Natural killer cell (primary cell): Measurements from ENCODE around the gene RELN. TPM values are rescaled to one million over a fixed set of nuclear protein-coding genes. Genes with fewer than 3 reads are reported as not detected.

Source experiments
- ATAC-seq, 3 donors: fragments of 150-1000 bp in 2 of 3; fragments of 200-7000 bp in 1 of 3; cut with Tn5 transposase; 1 replicate in 1 of 3; 2 replicates in 2 of 3; pipeline ENCODE4 v1.10.0; 2021; ENCODE audit warnings: mild to moderate bottlenecking in 2 of 3, moderate library complexity in 2 of 3
- DNase-seq, 2 donors: peaks; one replicate each; pipeline versions ENCODE4 v3.0.0 to v3.0.0-alpha.2; 2013 to 2021; ENCODE audit warnings: mixed read lengths in 1 of 2
- H3K27ac ChIP-seq: one replicate; pipeline ENCODE4 v1.5.1; 2013; ENCODE audit warnings: mild to moderate bottlenecking, low read length
- H3K27me3 ChIP-seq: one replicate; pipeline ENCODE4 v1.6.1; 2013; ENCODE audit warnings: low read length; ENCODE audit not compliant: control insufficient read depth, insufficient read depth
- H3K36me3 ChIP-seq: one replicate; pipeline ENCODE4 v1.6.1; 2013; ENCODE audit warnings: low read length; ENCODE audit not compliant: control insufficient read depth, insufficient read depth
- H3K4me1 ChIP-seq: one replicate; pipeline ENCODE4 v1.6.1; 2013; ENCODE audit warnings: low read length; ENCODE audit not compliant: control insufficient read depth, insufficient read depth
- H3K4me3 ChIP-seq: one replicate; pipeline ENCODE4 v1.5.1; 2013; ENCODE audit warnings: low read length
- H3K9me3 ChIP-seq: one replicate; pipeline ENCODE4 v1.6.1; 2013; ENCODE audit warnings: low read length; ENCODE audit not compliant: control insufficient read depth, insufficient read depth
- H3K27ac Mint-ChIP-seq, 2 donors: one replicate each; pipeline ENCODE4 v1.8.0; 2022; ENCODE audit warnings: mild to moderate bottlenecking in 2 of 2, mixed read lengths in 2 of 2, moderate library complexity in 1 of 2
- H3K27me3 Mint-ChIP-seq, 2 donors: one replicate each; pipeline ENCODE4 v1.8.0; 2022; ENCODE audit warnings: low read depth in 2 of 2, mixed read lengths in 2 of 2
- H3K36me3 Mint-ChIP-seq: one replicate; pipeline ENCODE4 v1.8.0; 2022; ENCODE audit warnings: mixed read lengths
- H3K4me1 Mint-ChIP-seq, 2 donors: one replicate each; pipeline ENCODE4 v1.8.0; 2022; ENCODE audit warnings: mixed read lengths in 2 of 2
- H3K4me3 Mint-ChIP-seq: one replicate; pipeline ENCODE4 v1.8.0; 2022; ENCODE audit warnings: mild to moderate bottlenecking, moderate library complexity, mixed read lengths
- H3K9me3 Mint-ChIP-seq, 2 donors: one replicate each; pipeline ENCODE4 v1.8.0; 2022; ENCODE audit warnings: mixed read lengths in 2 of 2
- WGBS: methylation state at CpG from one replicate; pipeline ENCODE4 v1.1.7; 2013; ENCODE audit warnings: missing lambda C conversion rate; ENCODE audit not compliant: insufficient coverage; 5-methylcytosine and 5-hydroxymethylcytosine counted together
- intact Hi-C: fragments of 100-400 bp; cut with micrococcal nuclease; formaldehyde crosslinking; loops from one replicate; pipeline ENCODE4 v1.14.2; 2022
- total RNA-seq, 4 donors: library from RNA; stranded (reverse); fragments of 120-200 nt in 1 of 4; gene quantifications; one replicate each; pipeline versions ENCODE4 v1.2.3 to v1.2.4, GENCODE V29; 2013 to 2022
- TF ChIP-seq, protein P1 (sequence below): fragments of 200-600 bp; IDR thresholded peaks from one replicate; pipeline ENCODE4 v1.8.0; 2022; ENCODE audit warnings: antibody characterized with exemption

The RELN gene
- total RNA-seq, 3 donors from 2014 or later (not counting 1 experiment from before 2014, with no cell fraction given) = not detected

DNA sequence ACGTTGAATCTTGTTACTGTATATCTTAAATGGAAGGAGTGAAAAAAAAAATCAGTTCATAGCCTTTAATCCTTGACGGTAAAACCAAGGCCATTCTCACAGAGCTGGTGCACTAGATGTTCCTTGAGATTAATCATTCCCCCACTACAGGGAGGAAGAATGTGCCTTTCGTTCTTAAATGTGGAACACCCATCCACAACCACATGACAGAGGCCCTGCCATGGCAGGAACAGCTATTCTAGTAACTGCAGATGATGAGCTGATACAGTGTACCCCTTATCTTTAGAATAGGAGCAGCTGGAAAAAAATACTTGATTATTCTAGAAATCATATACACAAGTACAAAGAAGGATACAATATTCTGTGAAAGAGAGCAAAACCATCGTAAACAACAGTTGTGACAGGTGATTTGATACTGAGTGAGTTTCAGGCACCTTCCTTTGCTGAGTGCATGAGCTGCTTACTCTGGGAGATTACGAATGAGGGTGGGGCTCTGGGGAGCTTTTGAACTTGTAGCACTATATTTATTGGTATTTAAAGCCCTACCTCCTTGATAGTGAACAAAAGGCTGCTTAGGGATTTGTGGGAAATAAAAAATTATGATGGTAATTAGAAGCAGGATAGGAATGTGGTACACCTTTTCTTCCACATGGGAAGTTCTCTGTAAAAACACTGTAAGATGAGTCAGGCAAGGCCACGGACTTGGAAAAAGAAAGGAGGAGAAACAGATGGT, 299.1 kb downstream of the RELN start:
- H3K9me3 ChIP-seq = no peaks in the 10 kb centered on the region
- DNase-seq = no peak
- no peaks in the 10 kb centered on the region for H3K27me3 ChIP-seq
- Mint-ChIP-seq H3K4me1 (no peaks in the 10 kb centered on the region), H3K4me3 (no peak overlapping the region), H3K36me3 (no peaks in the 10 kb centered on the region), H3K27me3 (no peaks in the 10 kb centered on the region), H3K9me3 (peaks cover 0 to 3% of the 10 kb centered on the region in 2 donors), H3K27ac (no peak overlapping the region)
- TF ChIP-seq, protein P1, sequence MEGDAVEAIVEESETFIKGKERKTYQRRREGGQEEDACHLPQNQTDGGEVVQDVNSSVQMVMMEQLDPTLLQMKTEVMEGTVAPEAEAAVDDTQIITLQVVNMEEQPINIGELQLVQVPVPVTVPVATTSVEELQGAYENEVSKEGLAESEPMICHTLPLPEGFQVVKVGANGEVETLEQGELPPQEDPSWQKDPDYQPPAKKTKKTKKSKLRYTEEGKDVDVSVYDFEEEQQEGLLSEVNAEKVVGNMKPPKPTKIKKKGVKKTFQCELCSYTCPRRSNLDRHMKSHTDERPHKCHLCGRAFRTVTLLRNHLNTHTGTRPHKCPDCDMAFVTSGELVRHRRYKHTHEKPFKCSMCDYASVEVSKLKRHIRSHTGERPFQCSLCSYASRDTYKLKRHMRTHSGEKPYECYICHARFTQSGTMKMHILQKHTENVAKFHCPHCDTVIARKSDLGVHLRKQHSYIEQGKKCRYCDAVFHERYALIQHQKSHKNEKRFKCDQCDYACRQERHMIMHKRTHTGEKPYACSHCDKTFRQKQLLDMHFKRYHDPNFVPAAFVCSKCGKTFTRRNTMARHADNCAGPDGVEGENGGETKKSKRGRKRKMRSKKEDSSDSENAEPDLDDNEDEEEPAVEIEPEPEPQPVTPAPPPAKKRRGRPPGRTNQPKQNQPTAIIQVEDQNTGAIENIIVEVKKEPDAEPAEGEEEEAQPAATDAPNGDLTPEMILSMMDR = no peak
- H3K27ac ChIP-seq = no peak overlapping the region
- 78% methylated on average over 4 of the region's 6 CpGs for WGBS
- intact Hi-C loops = no loop called here
- H3K36me3 ChIP-seq = no peaks in the 10 kb centered on the region
- no peaks in the 10 kb centered on the region for H3K4me1 ChIP-seq
- no peak for ATAC-seq
- no peak overlapping the region for H3K4me3 ChIP-seq

DNA sequence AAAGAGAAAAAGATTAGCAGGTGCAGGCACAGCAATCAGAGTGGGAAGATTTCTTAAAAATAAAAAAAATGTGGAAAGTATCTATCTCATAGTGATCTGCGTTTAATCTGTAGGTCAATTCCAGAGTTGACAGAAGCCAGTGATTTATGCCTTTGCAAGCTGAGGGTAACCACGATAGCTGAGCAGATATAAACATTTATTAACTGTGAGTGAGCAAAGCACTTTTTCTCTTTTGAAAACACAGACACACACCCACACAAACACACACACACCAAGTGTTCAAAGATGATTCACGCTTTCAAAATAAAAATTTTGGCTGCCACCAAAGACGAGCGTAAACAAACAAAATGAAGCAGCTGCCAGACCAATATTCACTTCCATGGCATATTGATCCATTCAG, 300.2 kb downstream of the RELN start:
- H3K27me3 ChIP-seq = no peaks in the 10 kb centered on the region
- TF ChIP-seq, protein P1 = no peak
- 69% methylated on average over 5 of the region's 5 CpGs for WGBS
- Mint-ChIP-seq H3K9me3 (peaks cover 0 to under 1% of the 10 kb centered on the region in 2 donors), H3K36me3 (no peaks in the 10 kb centered on the region), H3K4me1 (no peaks in the 10 kb centered on the region), H3K4me3 (no peak overlapping the region), H3K27ac (no peak overlapping the region), H3K27me3 (no peaks in the 10 kb centered on the region)
- intact Hi-C loops = no loop called here
- DNase-seq (no peak), ATAC-seq (no peak)
- H3K9me3 ChIP-seq = no peaks in the 10 kb centered on the region
- no peak overlapping the region for H3K27ac ChIP-seq
- H3K4me3 ChIP-seq = no peak overlapping the region
- H3K4me1 ChIP-seq = no peaks in the 10 kb centered on the region
- no peaks in the 10 kb centered on the region for H3K36me3 ChIP-seq

DNA sequence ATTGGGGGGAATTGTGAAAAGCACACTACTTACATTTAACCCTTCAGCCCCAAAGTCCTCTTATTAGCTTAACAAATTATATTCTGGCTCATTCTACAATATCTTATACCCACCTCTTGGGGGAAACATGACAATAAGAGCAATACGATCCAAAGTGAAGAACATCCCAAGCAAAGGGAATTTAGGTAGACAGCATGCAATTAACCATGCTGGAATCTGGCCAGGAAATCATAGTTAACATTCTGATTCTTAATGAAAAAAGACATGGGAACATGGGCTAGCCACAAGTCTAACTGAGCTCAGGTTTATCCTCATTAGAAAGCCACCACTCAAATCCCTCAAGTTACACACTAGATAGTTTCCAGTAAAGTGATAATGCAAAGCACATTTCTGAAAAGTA, 301.5 kb downstream of the RELN start:
- no peak for DNase-seq
- H3K4me3 ChIP-seq = no peak overlapping the region
- 100% methylated on average over 1 of the region's 1 CpG for whole genome bisulfite sequencing
- H3K27ac ChIP-seq = no peak overlapping the region
- no peaks in the 10 kb centered on the region for H3K9me3 ChIP-seq
- TF ChIP-seq, protein P1 = no peak
- Mint-ChIP-seq H3K9me3 (no peaks in the 10 kb centered on the region), H3K36me3 (no peaks in the 10 kb centered on the region), H3K27me3 (no peaks in the 10 kb centered on the region), H3K4me3 (no peak overlapping the region), H3K4me1 (no peaks in the 10 kb centered on the region), H3K27ac (no peak overlapping the region)
- intact Hi-C loops = no loop called here
- no peaks in the 10 kb centered on the region for H3K36me3 ChIP-seq
- no peak for ATAC-seq
- no peaks in the 10 kb centered on the region for H3K27me3 ChIP-seq
- no peaks in the 10 kb centered on the region for H3K4me1 ChIP-seq

DNA sequence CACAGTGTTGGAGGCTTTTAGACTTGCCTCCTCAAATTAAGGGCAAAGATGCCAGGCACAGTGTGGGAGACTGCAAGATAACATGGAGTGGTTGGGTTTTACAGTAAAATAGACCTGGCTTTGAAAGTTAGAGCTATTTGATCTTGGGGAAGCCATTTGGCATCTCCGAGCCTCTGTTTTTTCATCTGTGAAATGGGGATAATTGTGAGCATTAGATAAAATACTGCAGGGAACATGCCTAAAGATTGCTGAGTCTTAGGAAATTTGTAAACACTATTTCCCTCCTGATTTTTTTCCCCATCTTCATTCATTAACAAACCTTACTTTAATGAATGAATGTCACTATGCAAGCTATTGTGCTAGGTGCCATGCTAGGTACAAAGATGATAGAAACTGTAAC, 302.2 kb downstream of the RELN start:
- Histone ChIP-seq H3K27me3 (no peaks in the 10 kb centered on the region), H3K4me1 (no peaks in the 10 kb centered on the region), H3K27ac (no peak overlapping the region), H3K9me3 (no peaks in the 10 kb centered on the region), H3K36me3 (no peaks in the 10 kb centered on the region), H3K4me3 (no peak overlapping the region)
- Mint-ChIP-seq H3K9me3 (no peaks in the 10 kb centered on the region), H3K4me1 (no peaks in the 10 kb centered on the region), H3K27ac (no peak overlapping the region), H3K27me3 (no peaks in the 10 kb centered on the region), H3K4me3 (no peak overlapping the region), H3K36me3 (no peaks in the 10 kb centered on the region)
- intact Hi-C loops = no loop called here
- DNase-seq = no peak
- ATAC-seq = no peak
- WGBS = 100% methylated on average over 1 of the region's 1 CpG
- TF ChIP-seq, protein P1 = no peak
